Lower leg skin (tissue), 3 donors: ENCODE data around the gene CLPTM1L.

ENCODE experiments used
- POLR2A ChIP-seq, 2 donors: fragments of 450-650 bp; IDR thresholded peaks; one replicate each; pipeline ENCODE4 v1.6.1; 2016 to 2017; ENCODE audit warnings: antibody characterized with exemption in 2 of 2, mild to moderate bottlenecking in 1 of 2, moderate library complexity in 1 of 2
- TF ChIP-seq, protein P1 (sequence below), 3 donors: fragments of 450-650 bp; IDR thresholded peaks; one replicate each; pipeline ENCODE4 v1.5.1; 2016; ENCODE audit warnings: antibody characterized with exemption in 3 of 3, mild to moderate bottlenecking in 3 of 3, moderate library complexity in 2 of 3

DNA sequence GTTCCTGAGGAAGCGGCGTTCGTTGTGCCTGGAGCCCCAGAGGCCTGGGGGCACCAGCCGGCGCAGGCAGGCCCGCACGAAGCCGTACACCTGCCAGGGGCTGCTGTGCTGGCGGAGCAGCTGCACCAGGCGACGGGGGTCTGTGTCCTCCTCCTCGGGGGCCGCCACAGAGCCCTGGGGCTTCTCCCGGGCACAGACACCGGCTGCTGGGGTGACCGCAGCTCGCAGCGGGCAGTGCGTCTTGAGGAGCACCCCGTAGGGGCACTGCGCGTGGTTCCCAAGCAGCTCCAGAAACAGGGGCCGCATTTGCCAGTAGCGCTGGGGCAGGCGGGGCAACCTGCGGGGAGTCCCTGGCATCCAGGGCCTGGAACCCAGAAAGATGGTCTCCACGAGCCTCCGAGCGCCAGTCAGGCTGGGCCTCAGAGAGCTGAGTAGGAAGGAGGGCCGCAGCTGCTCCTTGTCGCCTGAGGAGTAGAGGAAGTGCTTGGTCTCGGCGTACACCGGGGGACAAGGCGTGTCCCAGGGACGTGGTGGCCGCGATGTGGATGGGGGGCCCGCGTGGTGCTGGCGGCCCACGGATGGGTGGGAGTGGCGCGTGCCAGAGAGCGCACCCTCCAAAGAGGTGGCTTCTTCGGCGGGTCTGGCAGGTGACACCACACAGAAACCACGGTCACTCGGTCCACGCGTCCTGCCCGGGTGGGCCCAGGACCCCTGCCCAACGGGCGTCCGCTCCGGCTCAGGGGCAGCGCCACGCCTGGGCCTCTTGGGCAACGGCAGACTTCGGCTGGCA, 51.3 kb downstream of the CLPTM1L start:
- TF ChIP-seq POLR2A (IDR thresholded peaks at IDR 0.05) = no peak
- TF ChIP-seq, protein P1, sequence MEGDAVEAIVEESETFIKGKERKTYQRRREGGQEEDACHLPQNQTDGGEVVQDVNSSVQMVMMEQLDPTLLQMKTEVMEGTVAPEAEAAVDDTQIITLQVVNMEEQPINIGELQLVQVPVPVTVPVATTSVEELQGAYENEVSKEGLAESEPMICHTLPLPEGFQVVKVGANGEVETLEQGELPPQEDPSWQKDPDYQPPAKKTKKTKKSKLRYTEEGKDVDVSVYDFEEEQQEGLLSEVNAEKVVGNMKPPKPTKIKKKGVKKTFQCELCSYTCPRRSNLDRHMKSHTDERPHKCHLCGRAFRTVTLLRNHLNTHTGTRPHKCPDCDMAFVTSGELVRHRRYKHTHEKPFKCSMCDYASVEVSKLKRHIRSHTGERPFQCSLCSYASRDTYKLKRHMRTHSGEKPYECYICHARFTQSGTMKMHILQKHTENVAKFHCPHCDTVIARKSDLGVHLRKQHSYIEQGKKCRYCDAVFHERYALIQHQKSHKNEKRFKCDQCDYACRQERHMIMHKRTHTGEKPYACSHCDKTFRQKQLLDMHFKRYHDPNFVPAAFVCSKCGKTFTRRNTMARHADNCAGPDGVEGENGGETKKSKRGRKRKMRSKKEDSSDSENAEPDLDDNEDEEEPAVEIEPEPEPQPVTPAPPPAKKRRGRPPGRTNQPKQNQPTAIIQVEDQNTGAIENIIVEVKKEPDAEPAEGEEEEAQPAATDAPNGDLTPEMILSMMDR (IDR thresholded peaks at IDR 0.05) = no peak
